ENCODE measurements around the gene DAP.

The DAP gene

DNA sequence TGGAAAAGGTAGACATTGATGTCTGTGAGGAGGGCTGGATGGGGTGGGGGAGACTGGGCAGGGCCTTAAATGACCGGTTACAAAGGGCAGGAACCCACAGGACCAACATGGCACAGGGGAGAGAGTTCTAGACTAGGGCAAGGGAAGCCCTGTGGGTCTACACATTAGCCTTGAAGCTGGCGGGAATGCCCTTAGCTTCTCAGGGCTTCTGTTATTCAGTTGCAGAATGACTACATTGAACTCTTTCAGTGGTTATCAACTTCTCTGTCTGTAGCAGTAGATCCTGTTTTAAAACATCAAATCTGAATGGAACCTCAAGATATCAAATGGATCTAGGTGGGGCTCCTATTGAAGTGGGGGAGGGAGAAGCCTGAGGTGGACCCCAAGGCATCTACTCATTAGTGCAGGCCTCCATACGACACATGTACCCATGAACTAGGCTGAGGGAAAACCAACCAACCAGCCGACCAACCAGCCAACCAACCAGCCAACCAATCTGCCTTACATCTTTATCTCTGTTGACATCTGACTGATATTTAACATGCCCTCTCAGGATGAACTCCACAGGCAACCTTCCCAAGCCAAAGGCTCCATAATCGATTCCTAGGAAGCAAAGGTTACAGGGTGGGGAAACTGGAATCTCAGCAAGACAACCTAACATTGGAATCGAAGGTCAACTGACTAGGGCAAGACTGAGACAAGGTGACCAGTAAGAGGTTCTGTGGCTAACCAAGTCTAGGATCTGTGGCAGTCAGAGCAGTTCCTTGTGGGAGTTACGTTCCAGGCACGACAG lies 48.3 kb downstream of the DAP start:
- H3K4me3 Mint-ChIP-seq: no peak overlapping the region
- no peak for DNase-seq (ENCODE audit: low spot score in 2 of 2)
- H3K9me3 Mint-ChIP-seq: no peaks in the 10 kb centered on the region
- H3K36me3 Mint-ChIP-seq: no peaks in the 10 kb centered on the region
- peak; percentile 78 for ATAC-seq
- peak overlapping the region; percentile 45 for H3K27ac Mint-ChIP-seq
- peaks cover 48% of the 10 kb centered on the region for H3K4me1 Mint-ChIP-seq

DNA sequence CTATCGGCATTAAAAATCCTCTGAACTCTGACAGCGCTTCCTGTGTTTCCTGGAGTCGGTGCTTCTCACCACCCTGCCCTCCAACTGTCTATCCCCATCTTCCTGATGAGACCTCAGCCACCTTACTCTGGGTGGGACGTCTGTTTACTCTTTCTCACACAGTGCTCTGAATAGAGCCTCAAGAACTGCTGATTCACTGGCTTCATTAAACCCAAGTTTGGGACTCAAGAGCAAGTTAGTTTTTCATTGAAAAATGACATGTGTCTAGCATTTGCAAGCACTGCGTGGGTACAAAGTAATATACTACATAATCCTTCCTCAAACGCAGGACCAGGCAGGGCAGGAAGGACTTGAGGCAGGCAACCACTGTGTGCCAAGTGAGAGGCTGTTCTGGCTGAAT lies 49.5 kb downstream of the DAP start:
- no peaks in the 10 kb centered on the region for H3K36me3 Mint-ChIP-seq
- no peaks in the 10 kb centered on the region for H3K9me3 Mint-ChIP-seq
- H3K27ac Mint-ChIP-seq: peak overlapping the region; percentile 71
- no peak for DNase-seq (ENCODE audit: low spot score in 2 of 2)
- no peak for ATAC-seq
- H3K4me1 Mint-ChIP-seq: peaks cover 54% of the 10 kb centered on the region
- no peak overlapping the region for H3K4me3 Mint-ChIP-seq

DNA sequence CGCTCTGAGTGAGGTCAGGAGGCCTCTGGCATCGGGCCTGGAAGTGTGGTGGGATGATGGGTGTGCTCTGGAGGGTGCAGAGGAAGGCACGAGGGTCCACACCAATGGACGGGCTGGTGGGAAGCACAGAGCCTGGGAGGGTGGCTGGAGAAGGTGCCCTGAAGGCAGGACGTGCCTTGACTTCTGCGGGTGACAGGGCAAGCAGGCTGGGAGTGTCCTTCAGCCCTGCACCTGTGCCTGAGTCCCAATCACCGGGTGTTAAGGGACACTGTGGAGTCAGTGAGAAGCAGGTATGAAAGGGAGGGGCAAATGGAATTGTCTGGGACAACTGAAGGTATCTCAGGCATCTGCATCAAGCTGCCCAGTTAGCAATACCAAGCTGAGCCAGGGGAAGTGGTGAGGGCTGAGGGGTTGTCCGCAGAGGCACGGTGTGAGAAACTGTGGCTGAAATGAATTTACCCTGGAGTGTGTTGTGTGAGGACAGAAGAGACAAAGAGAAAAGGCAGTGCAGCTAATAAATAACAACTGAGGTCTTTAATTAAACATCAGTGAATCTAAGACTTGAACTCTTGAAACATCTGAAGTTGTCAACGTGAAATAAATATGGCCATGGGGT lies 50.4 kb downstream of the DAP start:
- no peaks in the 10 kb centered on the region for H3K9me3 Mint-ChIP-seq
- peak overlapping the region; percentile 64 for H3K27ac Mint-ChIP-seq
- no peak overlapping the region for H3K4me3 Mint-ChIP-seq
- no peaks in the 10 kb centered on the region for H3K36me3 Mint-ChIP-seq
- ATAC-seq: no peak
- DNase-seq (ENCODE audit: low spot score in 2 of 2): no peak
- peaks cover 56% of the 10 kb centered on the region for H3K4me1 Mint-ChIP-seq

DNA sequence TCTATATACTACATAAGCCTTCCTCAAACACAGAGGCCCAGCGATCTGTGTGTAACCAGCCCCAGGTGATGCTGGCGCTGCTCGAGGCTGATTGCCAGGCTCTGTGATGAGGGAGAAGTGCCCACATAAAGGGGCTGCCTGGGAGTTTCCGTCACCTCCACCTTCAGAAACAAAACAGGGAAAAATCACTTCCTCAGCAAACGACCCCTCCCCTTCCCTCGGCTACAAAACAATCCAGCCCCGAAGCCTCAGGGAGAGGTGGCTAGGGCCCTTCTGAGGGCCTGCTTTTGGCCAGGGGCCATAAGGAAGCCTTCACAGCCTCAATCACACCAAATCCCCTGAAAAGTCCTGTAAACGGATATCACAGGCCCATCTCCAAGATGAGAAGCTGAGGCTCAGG lies 51.1 kb downstream of the DAP start:
- Mint-ChIP-seq H3K36me3 (no peaks in the 10 kb centered on the region), H3K27ac (no peak overlapping the region), H3K9me3 (no peaks in the 10 kb centered on the region), H3K4me1 (peaks cover 63% of the 10 kb centered on the region), H3K4me3 (no peak overlapping the region)
- DNase-seq (ENCODE audit: low spot score in 2 of 2) (no peak), ATAC-seq (no peak)

DNA sequence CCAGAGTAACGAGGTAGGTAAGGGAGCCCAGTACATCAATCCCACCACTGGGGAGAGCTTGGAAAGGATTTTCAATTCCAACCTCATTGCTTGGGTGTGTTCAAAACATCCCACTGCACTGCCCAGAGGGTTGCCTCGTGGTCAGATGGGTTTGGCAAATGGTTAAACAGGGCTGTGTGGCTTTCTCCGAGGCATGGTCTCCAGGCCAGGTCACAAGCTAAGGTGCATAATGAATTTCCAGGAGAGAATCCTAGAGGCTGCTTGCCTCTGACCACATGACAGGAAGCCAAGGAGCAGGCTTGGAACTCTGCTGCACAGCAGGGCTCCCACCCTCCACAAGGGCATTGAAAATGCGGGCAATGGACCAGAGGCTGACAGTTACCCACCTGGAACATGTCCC lies 51.6 kb downstream of the DAP start:
- Mint-ChIP-seq H3K9me3 (no peaks in the 10 kb centered on the region), H3K4me3 (no peak overlapping the region), H3K27ac (no peak overlapping the region), H3K36me3 (no peaks in the 10 kb centered on the region), H3K4me1 (peaks cover 68% of the 10 kb centered on the region)
- DNase-seq (ENCODE audit: low spot score in 2 of 2) (no peak), ATAC-seq (no peak)

DNA sequence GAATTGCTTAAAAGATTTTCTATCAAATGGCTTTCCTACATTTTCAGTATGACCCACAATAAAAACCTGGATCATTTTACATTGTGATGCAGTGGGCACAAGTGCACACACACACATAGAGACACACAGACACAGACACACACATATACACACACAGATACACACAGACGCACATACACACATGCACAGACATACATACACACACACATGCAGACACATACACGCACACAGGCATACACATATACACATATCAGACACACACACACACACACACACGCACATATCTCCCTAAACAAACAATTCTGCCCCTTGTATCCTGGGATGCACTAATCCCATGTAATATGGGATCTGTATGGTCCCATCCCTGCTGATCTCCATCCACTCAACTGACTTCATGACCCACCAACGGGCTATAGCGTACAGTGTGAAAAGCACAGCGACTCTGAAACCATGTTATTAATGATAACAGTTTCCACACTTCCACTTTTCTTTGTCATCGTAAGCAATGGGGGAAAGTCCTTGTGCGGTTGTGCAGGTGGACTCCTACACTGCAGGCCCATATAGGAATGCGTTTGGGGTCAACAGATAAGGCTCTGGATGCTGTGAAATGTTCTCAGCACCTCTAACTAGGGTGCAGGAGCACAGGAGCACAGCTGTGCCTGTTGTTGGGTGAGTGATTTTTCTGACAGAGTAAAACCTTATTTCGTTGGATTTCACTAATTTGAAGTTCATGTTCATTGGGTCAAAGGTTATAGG lies 52.7 kb downstream of the DAP start:
- H3K9me3 Mint-ChIP-seq: no peaks in the 10 kb centered on the region
- H3K36me3 Mint-ChIP-seq: no peaks in the 10 kb centered on the region
- H3K27ac Mint-ChIP-seq: no peak overlapping the region
- H3K4me1 Mint-ChIP-seq: peaks cover 72% of the 10 kb centered on the region
- H3K4me3 Mint-ChIP-seq: no peak overlapping the region
- ATAC-seq (no peak), DNase-seq (ENCODE audit: low spot score in 2 of 2) (no peak)

DNA sequence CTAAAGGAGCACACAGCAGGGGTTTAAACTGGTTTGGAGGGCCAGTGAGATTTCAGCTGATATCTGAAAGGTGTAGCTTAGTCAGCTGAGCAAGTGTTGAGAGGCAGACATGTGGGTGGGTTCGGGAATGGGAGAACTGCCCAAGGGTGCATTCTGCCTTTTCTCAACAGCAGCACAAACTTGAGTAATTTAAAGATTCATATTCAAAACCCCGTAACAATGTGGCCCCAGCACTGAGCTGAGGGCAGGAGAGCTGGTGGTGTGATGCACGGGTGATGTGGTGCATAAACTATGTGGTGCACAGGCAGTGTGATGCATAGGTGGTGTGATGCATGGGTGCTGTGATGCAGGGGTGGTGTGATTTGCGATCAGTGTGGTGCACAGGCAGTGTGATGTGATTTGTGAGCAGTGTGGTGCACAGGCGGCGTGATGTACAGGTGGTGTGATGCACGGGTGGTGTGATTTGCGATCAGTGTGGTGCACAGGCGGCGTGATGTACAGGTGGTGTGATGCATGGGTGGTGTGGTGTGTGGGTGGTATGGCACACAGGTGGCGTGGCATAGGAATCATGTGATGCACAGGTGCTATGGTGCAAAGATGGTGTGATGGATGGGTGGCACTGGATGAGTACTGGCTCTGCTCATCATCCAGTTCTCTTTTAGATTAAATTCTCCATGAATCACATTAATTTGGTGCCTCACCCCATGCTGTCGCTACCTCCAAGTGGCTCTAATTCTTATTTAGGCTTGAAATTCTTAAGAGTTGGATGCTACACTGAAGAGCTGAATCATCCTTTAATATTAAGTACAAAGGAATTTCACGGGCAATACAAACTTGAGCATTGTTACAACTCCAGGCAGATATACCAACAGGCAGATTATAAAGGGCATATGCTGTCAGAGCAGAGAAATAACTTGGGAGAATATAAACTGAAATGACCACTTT lies 53.6 kb downstream of the DAP start:
- ATAC-seq (no peak), DNase-seq (ENCODE audit: low spot score in 2 of 2) (no peak)
- no peaks in the 10 kb centered on the region for H3K36me3 Mint-ChIP-seq
- no peak overlapping the region for H3K27ac Mint-ChIP-seq
- peaks cover 67% of the 10 kb centered on the region for H3K4me1 Mint-ChIP-seq
- no peaks in the 10 kb centered on the region for H3K9me3 Mint-ChIP-seq
- H3K4me3 Mint-ChIP-seq: no peak overlapping the region

DNA sequence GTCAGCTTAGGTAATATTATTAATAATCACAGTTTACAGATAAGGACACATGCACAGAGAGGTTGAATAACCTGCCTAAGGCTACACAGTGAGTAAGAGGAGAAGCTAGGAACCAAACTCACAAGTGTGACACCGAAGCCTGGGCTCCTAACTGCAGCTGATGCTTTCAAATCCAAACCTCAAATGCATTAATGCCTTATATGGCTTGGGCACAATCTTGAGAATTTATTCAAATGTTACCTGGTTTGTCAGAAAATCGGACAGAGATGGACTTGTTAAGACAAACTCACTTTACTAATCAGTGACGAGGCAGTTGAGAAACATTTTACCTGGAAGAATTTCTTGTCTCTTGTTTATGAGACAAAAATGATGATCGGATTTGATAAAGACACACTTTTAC lies 54.7 kb downstream of the DAP start:
- H3K27ac Mint-ChIP-seq: peak overlapping the region; percentile 86
- peaks cover 60% of the 10 kb centered on the region for H3K4me1 Mint-ChIP-seq
- H3K9me3 Mint-ChIP-seq: no peaks in the 10 kb centered on the region
- no peaks in the 10 kb centered on the region for H3K36me3 Mint-ChIP-seq
- ATAC-seq (no peak), DNase-seq (ENCODE audit: low spot score in 2 of 2) (no peak)
- no peak overlapping the region for H3K4me3 Mint-ChIP-seq

DNA sequence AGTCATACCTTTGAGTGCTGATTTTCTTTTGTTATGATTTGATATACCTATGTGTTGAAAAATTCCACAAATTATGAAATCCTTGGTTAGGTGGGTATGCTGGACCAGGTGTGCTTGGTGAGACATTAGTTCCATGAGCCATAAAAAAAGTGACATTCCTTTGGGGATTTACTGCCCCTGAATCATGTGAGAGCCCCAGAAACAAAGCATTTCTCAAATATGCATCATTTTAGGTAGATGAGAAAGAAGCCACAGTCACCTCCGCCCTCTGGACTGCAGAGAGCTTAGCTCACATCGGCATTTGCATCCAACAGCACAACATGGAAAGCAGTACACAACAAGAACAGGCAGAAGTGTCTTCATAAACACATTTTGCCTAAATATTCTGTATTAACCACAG lies 55.3 kb downstream of the DAP start:
- H3K4me3 Mint-ChIP-seq: no peak overlapping the region
- peaks cover 57% of the 10 kb centered on the region for H3K4me1 Mint-ChIP-seq
- peak overlapping the region; percentile 86 for H3K27ac Mint-ChIP-seq
- no peaks in the 10 kb centered on the region for H3K9me3 Mint-ChIP-seq
- no peaks in the 10 kb centered on the region for H3K36me3 Mint-ChIP-seq
- ATAC-seq (no peak), DNase-seq (ENCODE audit: low spot score in 2 of 2) (no peak)

DNA sequence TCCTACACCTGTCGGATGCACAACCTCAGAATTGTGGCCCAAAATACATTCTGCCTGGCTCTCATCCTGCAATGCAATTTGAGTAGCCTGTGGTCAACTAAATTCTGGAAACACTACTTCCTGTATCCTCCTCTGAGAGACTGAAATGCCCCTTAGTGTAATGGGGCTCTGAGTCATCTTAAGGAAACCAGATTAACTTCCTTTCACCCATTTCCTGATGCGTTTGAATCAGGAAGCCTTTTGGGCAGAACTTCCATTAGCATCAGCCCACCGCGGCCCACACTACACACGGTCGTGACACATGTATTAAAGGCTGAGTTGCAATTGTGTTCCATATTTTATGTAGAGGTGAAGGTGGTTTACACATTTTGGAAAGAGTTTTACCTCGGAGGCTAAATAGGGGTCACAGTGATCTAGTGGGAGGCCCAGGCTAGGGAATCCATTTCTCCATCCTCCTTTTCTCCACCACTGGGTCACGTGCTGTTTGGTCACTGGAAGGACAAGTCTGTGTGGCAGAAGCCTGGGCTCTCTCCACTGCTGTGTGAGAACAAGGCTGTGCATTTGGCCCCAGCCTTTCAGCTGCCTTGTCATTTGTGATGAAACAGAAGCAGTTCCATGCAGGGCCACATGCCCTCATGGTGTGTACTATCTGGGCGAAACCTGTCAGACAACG lies 55.9 kb downstream of the DAP start:
- DNase-seq (ENCODE audit: low spot score in 2 of 2) (no peak), ATAC-seq (peak; percentile 71)
- peak overlapping the region; percentile 86 for H3K27ac Mint-ChIP-seq
- no peaks in the 10 kb centered on the region for H3K9me3 Mint-ChIP-seq
- no peaks in the 10 kb centered on the region for H3K36me3 Mint-ChIP-seq
- H3K4me1 Mint-ChIP-seq: peaks cover 53% of the 10 kb centered on the region
- H3K4me3 Mint-ChIP-seq: peak overlapping the region; percentile 10

DNA sequence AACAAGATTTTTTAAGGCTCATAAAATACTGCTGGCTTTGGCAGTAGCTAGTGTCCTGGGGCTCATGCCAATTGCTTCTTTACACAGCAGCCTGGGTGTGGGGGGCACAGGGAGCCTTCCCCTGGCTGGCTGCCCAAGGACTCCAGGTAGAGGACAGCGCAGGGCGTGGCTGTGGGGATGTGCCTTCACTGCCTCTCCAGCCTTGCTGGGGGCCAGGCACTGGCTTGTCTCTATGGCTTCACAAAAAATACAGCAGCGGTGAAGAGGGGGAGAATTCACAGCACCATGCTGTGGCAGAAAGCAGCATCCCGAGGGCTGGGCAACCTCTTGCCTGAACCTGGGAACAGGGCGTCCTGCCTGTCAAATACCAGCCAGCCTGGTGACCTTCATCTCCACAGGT lies 57.4 kb downstream of the DAP start:
- peaks cover 65% of the 10 kb centered on the region for H3K4me1 Mint-ChIP-seq
- peak overlapping the region; percentile 34 for H3K27ac Mint-ChIP-seq
- ATAC-seq (no peak), DNase-seq (ENCODE audit: low spot score in 2 of 2) (no peak)
- H3K9me3 Mint-ChIP-seq: no peaks in the 10 kb centered on the region
- H3K36me3 Mint-ChIP-seq: no peaks in the 10 kb centered on the region
- H3K4me3 Mint-ChIP-seq: no peak overlapping the region

DNA sequence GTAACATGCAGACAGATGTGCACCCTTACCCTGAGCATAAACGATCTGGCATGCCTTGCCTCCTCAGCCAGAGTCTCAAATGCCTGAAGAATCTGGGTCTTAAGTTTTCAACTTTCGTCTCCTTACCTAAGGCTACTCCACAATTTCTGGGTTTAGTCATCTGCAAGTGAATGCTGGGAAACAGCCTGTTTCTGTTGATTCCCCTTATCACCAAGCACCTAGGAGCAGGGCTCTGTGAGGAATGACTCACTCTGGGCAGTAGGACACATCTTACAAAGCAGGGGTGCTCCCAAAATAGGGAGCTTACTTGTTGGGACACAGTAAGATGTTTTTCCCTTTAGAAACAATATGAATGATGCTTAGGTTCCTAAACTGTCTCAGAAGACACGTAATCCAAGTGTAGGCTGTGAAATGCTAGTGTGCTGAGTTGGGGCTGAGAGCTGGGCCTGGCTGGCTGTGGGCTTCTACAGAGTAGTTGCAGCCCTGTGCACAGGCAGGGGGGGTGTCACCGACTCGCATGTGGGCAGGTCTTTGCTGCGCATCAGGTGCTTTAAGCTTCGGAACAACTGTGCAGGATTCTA lies 58.0 kb downstream of the DAP start:
- Mint-ChIP-seq H3K4me3 (no peak overlapping the region), H3K9me3 (no peaks in the 10 kb centered on the region), H3K27ac (peak overlapping the region; percentile 34), H3K4me1 (peaks cover 60% of the 10 kb centered on the region), H3K36me3 (no peaks in the 10 kb centered on the region)
- DNase-seq (ENCODE audit: low spot score in 2 of 2) (no peak), ATAC-seq (no peak)

DNA sequence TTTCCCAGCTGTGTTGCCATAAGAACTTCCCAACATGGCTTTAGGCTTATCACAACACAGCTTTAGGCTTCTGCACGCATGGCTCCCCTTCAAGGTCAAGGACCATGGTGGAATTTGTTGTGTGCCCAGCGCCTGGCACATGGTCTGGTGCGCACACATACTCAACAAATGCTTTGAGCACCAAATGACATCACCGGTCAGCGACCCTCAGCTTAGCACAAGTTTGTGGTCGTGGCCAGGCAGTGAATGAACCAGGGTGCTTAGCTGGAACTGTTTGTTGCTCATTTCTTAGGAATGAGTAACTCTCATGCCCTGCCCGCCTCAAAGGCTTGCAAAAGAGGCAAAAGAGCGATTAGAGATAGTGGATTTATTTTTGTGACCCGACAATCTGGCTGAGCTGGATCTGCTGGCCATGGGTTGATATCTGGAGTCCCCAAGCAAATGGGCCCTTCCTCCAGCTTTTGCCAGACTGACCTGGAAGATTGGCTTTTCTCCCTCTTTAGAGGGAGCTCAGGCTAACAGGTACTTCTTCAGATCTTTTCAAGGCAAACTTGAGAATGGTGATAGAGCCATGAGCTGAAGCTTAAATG lies 58.9 kb downstream of the DAP start:
- no peak for ATAC-seq
- Mint-ChIP-seq H3K36me3 (no peaks in the 10 kb centered on the region), H3K9me3 (no peaks in the 10 kb centered on the region), H3K4me3 (no peak overlapping the region), H3K4me1 (peaks cover 59% of the 10 kb centered on the region), H3K27ac (no peak overlapping the region)
- DNase-seq (ENCODE audit: low spot score in 2 of 2): no peak

DNA sequence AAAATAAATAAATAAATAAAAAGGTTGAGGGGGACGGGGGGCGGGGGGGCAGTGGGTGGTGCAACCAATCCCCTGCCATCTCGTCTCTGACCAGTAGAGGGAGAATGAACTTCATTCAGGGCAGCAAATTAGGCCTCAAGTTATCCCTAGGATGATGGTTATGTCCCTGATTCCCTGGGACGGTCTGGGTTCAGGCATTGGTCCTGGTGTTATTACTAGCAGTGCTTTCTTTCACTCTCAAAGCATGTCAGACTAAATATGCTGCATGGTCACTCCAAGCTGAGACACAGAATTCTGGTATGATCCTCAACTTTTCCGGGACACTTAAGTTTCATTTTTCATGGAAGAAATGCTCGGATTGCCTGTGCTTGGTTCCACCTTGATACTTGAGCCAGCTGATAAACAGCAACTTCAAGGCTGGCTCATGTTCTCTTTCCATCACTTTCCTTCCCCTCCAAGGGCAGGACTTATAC lies 59.4 kb downstream of the DAP start:
- Mint-ChIP-seq H3K9me3 (no peaks in the 10 kb centered on the region), H3K4me3 (no peak overlapping the region), H3K36me3 (no peaks in the 10 kb centered on the region), H3K4me1 (peaks cover 60% of the 10 kb centered on the region), H3K27ac (no peak overlapping the region)
- DNase-seq (ENCODE audit: low spot score in 2 of 2) (no peak), ATAC-seq (no peak)
